ENCODE results near the gene NAALADL2. TPM values are rescaled to one million over a fixed set of nuclear protein-coding genes. Genes with fewer than 3 reads are reported as not detected.

NAALADL2 gene
- polyA plus RNA-seq, 2 of the 4 experiments (the other 2 are of a cell fraction) = 0.09 to 0.28 TPM

DNA sequence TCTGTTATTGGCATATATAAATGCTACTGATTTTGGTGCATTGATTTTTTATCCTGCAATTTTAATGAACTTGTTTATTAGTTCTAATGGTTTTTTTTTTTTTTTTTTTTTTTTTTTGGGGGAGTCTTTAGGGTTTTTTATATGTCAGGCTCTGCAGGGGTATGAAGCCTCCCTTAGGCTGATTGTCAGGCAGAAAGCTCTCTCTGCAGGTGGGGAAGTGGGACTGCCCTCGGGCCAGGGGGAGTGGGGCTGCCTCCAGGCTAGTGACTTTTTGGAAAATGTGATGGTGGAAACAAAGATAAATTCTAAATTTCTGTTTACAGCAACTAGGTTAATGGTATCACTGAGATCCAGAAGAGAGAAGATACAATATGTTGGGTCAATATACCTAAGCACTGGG lies 14.4 kb upstream of the NAALADL2 start (continued):
- TF ChIP-seq, protein P1, sequence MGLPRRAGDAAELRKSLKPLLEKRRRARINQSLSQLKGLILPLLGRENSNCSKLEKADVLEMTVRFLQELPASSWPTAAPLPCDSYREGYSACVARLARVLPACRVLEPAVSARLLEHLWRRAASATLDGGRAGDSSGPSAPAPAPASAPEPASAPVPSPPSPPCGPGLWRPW (IDR thresholded peaks at IDR 0.05) = no peak
- TF ChIP-seq, protein P2, sequence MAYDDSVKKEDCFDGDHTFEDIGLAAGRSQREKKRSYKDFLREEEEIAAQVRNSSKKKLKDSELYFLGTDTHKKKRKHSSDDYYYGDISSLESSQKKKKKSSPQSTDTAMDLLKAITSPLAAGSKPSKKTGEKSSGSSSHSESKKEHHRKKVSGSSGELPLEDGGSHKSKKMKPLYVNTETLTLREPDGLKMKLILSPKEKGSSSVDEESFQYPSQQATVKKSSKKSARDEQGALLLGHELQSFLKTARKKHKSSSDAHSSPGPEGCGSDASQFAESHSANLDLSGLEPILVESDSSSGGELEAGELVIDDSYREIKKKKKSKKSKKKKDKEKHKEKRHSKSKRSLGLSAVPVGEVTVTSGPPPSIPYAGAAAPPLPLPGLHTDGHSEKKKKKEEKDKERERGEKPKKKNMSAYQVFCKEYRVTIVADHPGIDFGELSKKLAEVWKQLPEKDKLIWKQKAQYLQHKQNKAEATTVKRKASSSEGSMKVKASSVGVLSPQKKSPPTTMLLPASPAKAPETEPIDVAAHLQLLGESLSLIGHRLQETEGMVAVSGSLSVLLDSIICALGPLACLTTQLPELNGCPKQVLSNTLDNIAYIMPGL (CRISPR knock-in tag; IDR thresholded peaks at IDR 0.05; ENCODE audit: borderline replicate concordance) = no peak

DNA sequence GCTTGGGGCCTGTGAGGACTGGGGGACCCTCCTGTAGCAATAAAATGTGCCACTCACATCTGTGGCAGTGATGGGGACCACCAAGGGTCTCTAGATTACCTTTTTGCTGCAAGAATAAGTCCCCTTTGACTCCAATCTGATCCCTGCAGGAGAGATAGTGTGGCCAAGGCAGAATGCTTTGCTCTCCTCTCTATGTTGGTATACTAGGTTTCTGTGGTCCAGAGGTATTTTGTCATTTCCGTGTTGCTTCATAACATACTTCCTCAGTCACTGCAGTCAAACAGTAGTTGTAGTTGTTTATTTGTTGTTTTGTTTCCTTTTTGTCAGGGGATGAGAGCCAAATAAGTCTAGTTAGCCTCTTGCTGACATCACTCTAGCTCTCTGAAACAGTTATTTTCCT lies 13.1 kb upstream of the NAALADL2 start:
- Histone ChIP-seq H3K4me2 (no peak overlapping the region), H3K9me3 (no peaks in the 10 kb centered on the region), H3K27ac (no peak overlapping the region), H3K4me3 (no peak overlapping the region), H3K4me1 (no peaks in the 10 kb centered on the region)
- ChIA-PET POLR2A (no interaction called here), CTCF (no interaction called here)
- TF ChIP-seq, protein P1 (IDR thresholded peaks at IDR 0.05) = no peak
- ATAC-seq = no peak
- 55% methylated on average over 1 of the region's 1 CpG for WGBS (ENCODE audit: missing lambda C conversion rate)
- DNase-seq (ENCODE audit: low read depth in 1 of 2, low spot score in 1 of 2) = no peak
- no peak for FAIRE-seq

DNA sequence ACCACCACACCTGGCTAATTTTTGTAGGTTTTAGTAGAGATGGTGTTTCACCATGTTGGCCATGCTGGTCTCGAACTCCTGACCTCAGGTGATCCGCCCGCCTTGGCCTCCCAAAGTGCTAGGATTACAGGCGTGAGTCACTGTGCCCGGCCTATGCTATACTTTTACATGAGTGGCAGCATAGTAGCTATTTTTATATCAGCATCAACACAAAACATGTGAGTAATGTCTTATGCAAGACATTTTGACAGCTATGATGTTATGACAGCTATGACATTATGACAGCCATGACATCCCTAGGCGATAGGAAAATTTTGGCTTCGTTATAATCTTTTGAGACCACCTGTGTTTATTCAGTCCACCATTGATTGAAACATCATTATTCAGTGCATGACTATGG lies 4.1 kb upstream of the NAALADL2 start:
- CTCF ChIA-PET = no interaction called here

DNA sequence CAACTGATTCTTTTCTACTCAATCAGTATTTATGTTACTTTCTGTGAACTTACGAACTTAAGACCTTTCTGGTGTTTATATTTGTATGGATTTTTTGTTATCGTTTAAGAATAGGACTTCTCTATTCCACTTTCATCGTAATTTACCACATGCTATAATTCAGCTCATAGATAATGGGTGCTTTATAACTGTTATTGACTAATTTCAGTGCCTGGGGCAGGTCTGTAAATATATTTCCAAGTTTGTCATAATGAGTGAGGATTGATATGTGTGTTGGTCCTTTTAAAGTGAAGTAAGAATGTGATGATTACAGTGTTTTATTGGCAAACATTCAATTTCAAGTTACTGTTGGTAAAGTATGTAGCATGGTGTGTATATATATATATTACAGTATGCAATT lies 1.8 kb upstream of the NAALADL2 start:
- Histone ChIP-seq H3K9me3 (no peaks in the 10 kb centered on the region), H3K4me2 (no peak overlapping the region), H3K27ac (no peak overlapping the region), H3K4me3 (no peak overlapping the region), H3K4me1 (peaks cover 13% of the 10 kb centered on the region; the same call in 2 of the 3 replicates)
- DNase-seq (ENCODE audit: low read depth in 1 of 2, low spot score in 1 of 2) (no peak), ATAC-seq (no peak), FAIRE-seq (no peak)
- POLR2A ChIA-PET = no interaction called here
- 11% methylated on average over 3 of the region's 3 CpGs for WGBS (ENCODE audit: missing lambda C conversion rate)
- CTCF ChIA-PET = no interaction called here
- TF ChIP-seq NR3C1 (IDR thresholded peaks at IDR 0.05) = no peak
- no peak for TF ChIP-seq MAZ (IDR thresholded peaks at IDR 0.05; ENCODE audit: borderline replicate concordance, low read depth, low read length)
- TF ChIP-seq EHF (CRISPR knock-in tag; IDR thresholded peaks at IDR 0.05) = no peak

More for the DNA sequence above, 4.1 kb upstream of the NAALADL2 start:
- no peak overlapping the region for H3K4me3 ChIP-seq
- POLR2A ChIA-PET = no interaction called here
- ATAC-seq (no peak), FAIRE-seq (no peak), DNase-seq (ENCODE audit: low read depth in 1 of 2, low spot score in 1 of 2) (no peak)
- 67% methylated on average over 7 of the region's 7 CpGs for WGBS (ENCODE audit: missing lambda C conversion rate)
- H3K9me3 ChIP-seq = no peaks in the 10 kb centered on the region
- H3K27ac ChIP-seq = no peak overlapping the region
- TF ChIP-seq HOXA7 (CRISPR knock-in tag; IDR thresholded peaks at IDR 0.05) (no peak), PHF8 (IDR thresholded peaks at IDR 0.05; ENCODE audit: borderline replicate concordance, low read depth) (no peak), RFX5 (IDR thresholded peaks at IDR 0.05) (no peak), POLR2AphosphoS2 (conservative IDR thresholded peaks at IDR 0.05; ENCODE audit: low read length) (no peak), NFE2L2 (conservative IDR thresholded peaks at IDR 0.05; ENCODE audit: low read length) (no peak), NPAS2 (CRISPR knock-in tag; IDR thresholded peaks at IDR 0.05; ENCODE audit: borderline replicate concordance) (no peak), POLR2A (IDR thresholded peaks at IDR 0.05; ENCODE audit: low read length) (no peak), JUNB (IDR thresholded peaks at IDR 0.05) (no peak), FOSL2 (IDR thresholded peaks at IDR 0.05) (no peak), FOSL2 (CRISPR knock-in tag; IDR thresholded peaks at IDR 0.05) (no peak), ESRRA (IDR thresholded peaks at IDR 0.05; ENCODE audit: borderline replicate concordance, low read length) (no peak), EHMT2 (IDR thresholded peaks at IDR 0.05; ENCODE audit: low read depth) (no peak), SMC3 (IDR thresholded peaks at IDR 0.05) (no peak)
- TF ChIP-seq, protein P1 (IDR thresholded peaks at IDR 0.05) = no peak
- TF ChIP-seq, protein P3, sequence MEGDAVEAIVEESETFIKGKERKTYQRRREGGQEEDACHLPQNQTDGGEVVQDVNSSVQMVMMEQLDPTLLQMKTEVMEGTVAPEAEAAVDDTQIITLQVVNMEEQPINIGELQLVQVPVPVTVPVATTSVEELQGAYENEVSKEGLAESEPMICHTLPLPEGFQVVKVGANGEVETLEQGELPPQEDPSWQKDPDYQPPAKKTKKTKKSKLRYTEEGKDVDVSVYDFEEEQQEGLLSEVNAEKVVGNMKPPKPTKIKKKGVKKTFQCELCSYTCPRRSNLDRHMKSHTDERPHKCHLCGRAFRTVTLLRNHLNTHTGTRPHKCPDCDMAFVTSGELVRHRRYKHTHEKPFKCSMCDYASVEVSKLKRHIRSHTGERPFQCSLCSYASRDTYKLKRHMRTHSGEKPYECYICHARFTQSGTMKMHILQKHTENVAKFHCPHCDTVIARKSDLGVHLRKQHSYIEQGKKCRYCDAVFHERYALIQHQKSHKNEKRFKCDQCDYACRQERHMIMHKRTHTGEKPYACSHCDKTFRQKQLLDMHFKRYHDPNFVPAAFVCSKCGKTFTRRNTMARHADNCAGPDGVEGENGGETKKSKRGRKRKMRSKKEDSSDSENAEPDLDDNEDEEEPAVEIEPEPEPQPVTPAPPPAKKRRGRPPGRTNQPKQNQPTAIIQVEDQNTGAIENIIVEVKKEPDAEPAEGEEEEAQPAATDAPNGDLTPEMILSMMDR (IDR thresholded peaks at IDR 0.05) = no peak
- H3K4me1 ChIP-seq = peaks cover 13% of the 10 kb centered on the region; the same call in 2 of the 3 replicates
- H3K4me2 ChIP-seq = no peak overlapping the region

All from A549 (cell line).